ENCODE data around the gene PTPRD. TPM values are rescaled to one million over a fixed set of nuclear protein-coding genes. Genes with fewer than 3 reads are reported as not detected.

PTPRD gene
- total RNA-seq, 1 experiment from 2014 or later, result not detected

DNA sequence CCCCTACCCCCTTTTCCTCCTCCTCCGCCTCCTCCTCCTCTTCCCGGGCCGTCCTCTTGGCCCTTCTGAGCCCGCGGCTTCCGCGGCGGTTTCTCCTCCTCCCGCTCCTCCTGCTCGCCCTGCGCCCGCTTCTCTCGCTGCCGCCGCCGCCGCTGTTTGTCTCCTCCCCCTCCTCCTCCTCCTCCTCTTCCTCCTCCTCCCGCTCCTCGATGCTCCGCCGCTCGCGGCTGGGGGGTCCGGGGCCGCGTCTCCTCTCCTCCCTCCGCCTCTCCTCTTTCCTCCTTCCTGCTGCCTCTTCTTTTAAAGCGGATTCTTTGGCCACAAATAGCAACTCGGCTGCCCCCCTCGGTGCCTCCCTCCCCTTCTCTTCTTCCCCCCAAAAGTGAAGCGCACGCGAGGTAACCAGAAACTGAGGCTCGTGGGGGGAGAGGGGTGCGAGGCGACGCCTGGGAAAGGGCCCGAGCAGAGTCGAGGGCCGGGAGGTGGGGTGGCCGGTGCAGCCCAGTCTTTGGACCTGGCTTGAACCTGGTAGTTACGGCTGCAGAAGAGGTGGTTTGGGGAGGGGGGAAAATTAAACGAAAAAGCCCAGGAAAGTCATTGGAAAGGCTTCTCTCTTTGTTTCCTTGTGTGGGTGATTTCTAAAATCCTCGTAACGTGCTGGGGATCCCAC lies 1754.7 kb downstream of the PTPRD start:
- no peak for ATAC-seq
- intact Hi-C loops (cut with micrococcal nuclease; ENCODE audit: unreplicated experiment), result no loop called here
- no peak overlapping the region for H3K27ac ChIP-seq (ENCODE audit: low read length)
- in situ Hi-C loops (cut with HindIII; ENCODE audit: low pct_unique_long_range_greater_than_20kb, low sequenced_read_pairs), result no loop called here
- DNase-seq (ENCODE audit: low read depth, low spot score), result no peak
- TF ChIP-seq, protein P1, sequence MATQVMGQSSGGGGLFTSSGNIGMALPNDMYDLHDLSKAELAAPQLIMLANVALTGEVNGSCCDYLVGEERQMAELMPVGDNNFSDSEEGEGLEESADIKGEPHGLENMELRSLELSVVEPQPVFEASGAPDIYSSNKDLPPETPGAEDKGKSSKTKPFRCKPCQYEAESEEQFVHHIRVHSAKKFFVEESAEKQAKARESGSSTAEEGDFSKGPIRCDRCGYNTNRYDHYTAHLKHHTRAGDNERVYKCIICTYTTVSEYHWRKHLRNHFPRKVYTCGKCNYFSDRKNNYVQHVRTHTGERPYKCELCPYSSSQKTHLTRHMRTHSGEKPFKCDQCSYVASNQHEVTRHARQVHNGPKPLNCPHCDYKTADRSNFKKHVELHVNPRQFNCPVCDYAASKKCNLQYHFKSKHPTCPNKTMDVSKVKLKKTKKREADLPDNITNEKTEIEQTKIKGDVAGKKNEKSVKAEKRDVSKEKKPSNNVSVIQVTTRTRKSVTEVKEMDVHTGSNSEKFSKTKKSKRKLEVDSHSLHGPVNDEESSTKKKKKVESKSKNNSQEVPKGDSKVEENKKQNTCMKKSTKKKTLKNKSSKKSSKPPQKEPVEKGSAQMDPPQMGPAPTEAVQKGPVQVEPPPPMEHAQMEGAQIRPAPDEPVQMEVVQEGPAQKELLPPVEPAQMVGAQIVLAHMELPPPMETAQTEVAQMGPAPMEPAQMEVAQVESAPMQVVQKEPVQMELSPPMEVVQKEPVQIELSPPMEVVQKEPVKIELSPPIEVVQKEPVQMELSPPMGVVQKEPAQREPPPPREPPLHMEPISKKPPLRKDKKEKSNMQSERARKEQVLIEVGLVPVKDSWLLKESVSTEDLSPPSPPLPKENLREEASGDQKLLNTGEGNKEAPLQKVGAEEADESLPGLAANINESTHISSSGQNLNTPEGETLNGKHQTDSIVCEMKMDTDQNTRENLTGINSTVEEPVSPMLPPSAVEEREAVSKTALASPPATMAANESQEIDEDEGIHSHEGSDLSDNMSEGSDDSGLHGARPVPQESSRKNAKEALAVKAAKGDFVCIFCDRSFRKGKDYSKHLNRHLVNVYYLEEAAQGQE (IDR thresholded peaks at IDR 0.05; ENCODE audit: insufficient read depth in 1 of 2, low read depth in 2 of 2, low read length in 1 of 2), result no peak
- TF ChIP-seq TCF7L2 (IDR thresholded peaks at IDR 0.05; ENCODE audit: low read depth, low read length), result no peak
- TF ChIP-seq SIN3A (IDR thresholded peaks at IDR 0.05; ENCODE audit: borderline replicate concordance, insufficient read depth, low read depth, low read length), result no peak
- TF ChIP-seq, protein P2, sequence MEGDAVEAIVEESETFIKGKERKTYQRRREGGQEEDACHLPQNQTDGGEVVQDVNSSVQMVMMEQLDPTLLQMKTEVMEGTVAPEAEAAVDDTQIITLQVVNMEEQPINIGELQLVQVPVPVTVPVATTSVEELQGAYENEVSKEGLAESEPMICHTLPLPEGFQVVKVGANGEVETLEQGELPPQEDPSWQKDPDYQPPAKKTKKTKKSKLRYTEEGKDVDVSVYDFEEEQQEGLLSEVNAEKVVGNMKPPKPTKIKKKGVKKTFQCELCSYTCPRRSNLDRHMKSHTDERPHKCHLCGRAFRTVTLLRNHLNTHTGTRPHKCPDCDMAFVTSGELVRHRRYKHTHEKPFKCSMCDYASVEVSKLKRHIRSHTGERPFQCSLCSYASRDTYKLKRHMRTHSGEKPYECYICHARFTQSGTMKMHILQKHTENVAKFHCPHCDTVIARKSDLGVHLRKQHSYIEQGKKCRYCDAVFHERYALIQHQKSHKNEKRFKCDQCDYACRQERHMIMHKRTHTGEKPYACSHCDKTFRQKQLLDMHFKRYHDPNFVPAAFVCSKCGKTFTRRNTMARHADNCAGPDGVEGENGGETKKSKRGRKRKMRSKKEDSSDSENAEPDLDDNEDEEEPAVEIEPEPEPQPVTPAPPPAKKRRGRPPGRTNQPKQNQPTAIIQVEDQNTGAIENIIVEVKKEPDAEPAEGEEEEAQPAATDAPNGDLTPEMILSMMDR (IDR thresholded peaks at IDR 0.05), result no peak
- TF ChIP-seq POLR2AphosphoS5 (IDR thresholded peaks at IDR 0.05; ENCODE audit: low read depth, low read length), result no peak
- no peaks in the 10 kb centered on the region for H3K27me3 ChIP-seq (ENCODE audit: control insufficient read depth, insufficient read depth, low read length)
- H3K4me3 ChIP-seq (ENCODE audit: low read depth in 2 of 2, low read length in 2 of 2), result peak overlapping the region in 1 of 2 experiments; percentile 15; a peak in 1 of 4 replicates
- no peaks in the 10 kb centered on the region for H3K9me3 ChIP-seq (ENCODE audit: control insufficient read depth, insufficient read depth, low read depth, low read length)
- POLR2A ChIA-PET, result no interaction called here
- no peaks in the 10 kb centered on the region for H3K4me1 ChIP-seq (ENCODE audit: control insufficient read depth, insufficient read depth, low read length)
- CTCF ChIA-PET, result no interaction called here
- no peaks in the 10 kb centered on the region for H3K36me3 ChIP-seq (ENCODE audit: control insufficient read depth, insufficient read depth, low read length)
- no TSS peak for BruUV-seq (replicated peaks)

DNA sequence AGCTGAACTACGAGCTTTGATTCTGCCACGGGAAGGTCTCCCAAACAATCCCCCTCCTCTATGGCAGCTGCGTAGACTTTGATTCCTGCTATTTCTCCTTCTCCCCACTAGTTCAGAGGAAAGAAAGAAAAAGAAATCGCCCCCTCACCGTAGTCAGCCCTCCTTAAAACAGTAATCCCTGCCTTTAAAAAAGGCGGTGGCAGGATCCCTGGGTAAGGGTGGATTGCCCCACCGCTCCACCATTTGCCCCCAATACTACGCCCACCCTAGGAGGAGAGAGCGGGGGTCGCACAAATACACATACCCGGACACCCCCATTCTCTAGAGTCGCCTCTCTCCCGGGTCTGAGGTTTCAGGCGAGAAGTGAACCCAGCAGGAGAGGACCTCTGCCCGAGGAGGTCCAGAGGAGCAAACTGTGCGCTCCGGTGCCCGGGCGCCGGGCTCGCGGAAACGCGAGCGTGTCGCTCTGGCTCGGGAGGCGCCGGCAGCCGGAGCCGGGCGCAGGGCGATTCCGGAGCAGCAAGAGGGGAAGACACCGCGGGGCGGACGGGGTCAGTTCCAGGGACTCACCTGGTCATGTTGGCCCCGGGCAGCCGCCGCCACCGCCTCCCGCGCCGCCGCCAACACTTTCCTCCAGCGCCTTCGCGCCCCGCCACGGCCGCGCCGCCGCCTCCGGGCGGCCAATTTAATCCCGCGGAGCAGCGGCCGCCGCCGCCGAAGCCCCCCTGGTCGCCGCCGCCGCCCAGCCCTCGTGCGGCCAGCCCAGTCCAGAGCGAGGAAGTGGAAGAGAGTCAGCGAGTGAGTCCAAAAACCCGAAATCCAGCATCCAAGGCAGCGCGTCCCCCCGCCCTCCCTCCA lies 1755.5 kb downstream of the PTPRD start:
- no peaks in the 10 kb centered on the region for H3K4me1 ChIP-seq (ENCODE audit: control insufficient read depth, insufficient read depth, low read length)
- no peaks in the 10 kb centered on the region for H3K27me3 ChIP-seq (ENCODE audit: control insufficient read depth, insufficient read depth, low read length)
- ATAC-seq (no peak), DNase-seq (ENCODE audit: low read depth, low spot score) (no peak)
- H3K27ac ChIP-seq (ENCODE audit: low read length), result no peak overlapping the region
- in situ Hi-C loops (cut with HindIII; ENCODE audit: low pct_unique_long_range_greater_than_20kb, low sequenced_read_pairs) (no loop called here), intact Hi-C loops (cut with micrococcal nuclease; ENCODE audit: unreplicated experiment) (no loop called here)
- no TSS peak for BruUV-seq (replicated peaks)
- H3K36me3 ChIP-seq (ENCODE audit: control insufficient read depth, insufficient read depth, low read length), result no peaks in the 10 kb centered on the region
- TF ChIP-seq, protein P2 (IDR thresholded peaks at IDR 0.05), result no peak
- no peak for TF ChIP-seq SIN3A (IDR thresholded peaks at IDR 0.05; ENCODE audit: borderline replicate concordance, insufficient read depth, low read depth, low read length)
- no peak for TF ChIP-seq POLR2AphosphoS5 (IDR thresholded peaks at IDR 0.05; ENCODE audit: low read depth, low read length)
- TF ChIP-seq, protein P1 (IDR thresholded peaks at IDR 0.05; ENCODE audit: insufficient read depth in 1 of 2, low read depth in 2 of 2, low read length in 1 of 2), result no peak
- no peak for TF ChIP-seq TCF7L2 (IDR thresholded peaks at IDR 0.05; ENCODE audit: low read depth, low read length)
- CTCF ChIA-PET, result no interaction called here
- peak overlapping the region in 1 of 2 experiments; percentile 15; a peak in 1 of 4 replicates for H3K4me3 ChIP-seq (ENCODE audit: low read depth in 2 of 2, low read length in 2 of 2)
- no peaks in the 10 kb centered on the region for H3K9me3 ChIP-seq (ENCODE audit: control insufficient read depth, insufficient read depth, low read depth, low read length)
- POLR2A ChIA-PET, result no interaction called here
